Parathyroid adenoma (tissue), 2 donors: ENCODE measurements around the gene EBF3.
"Not testable (repeated sequence)": the region's sequence is repeated elsewhere in the genome, so short reads cannot be mapped to it uniquely, and the experiment has no call there.

ENCODE experiments used
- H2AFZ ChIP-seq: fragments of 300-600 bp; sonication (generic); one replicate; pipeline ENCODE4 v1.7.0; 2017; ENCODE audit warnings: antibody characterized with exemption, mild to moderate bottlenecking
- H3K27ac ChIP-seq: fragments of 300-600 bp; sonication (generic); one replicate; pipeline ENCODE4 v1.7.0; 2017
- H3K27me3 ChIP-seq: fragments of 300-600 bp; sonication (generic); one replicate; pipeline ENCODE4 v1.7.0; 2017; ENCODE audit warnings: low read length; ENCODE audit not compliant: control insufficient read depth, insufficient read depth
- H3K36me3 ChIP-seq: fragments of 300-600 bp; sonication (generic); one replicate; pipeline ENCODE4 v1.7.0; 2017; ENCODE audit warnings: low read length; ENCODE audit not compliant: control insufficient read depth, insufficient read depth
- H3K4me1 ChIP-seq: fragments of 300-600 bp; sonication (generic); one replicate; pipeline ENCODE4 v1.7.0; 2017; ENCODE audit warnings: control low read depth
- H3K4me2 ChIP-seq: fragments of 300-600 bp; sonication (generic); one replicate; pipeline ENCODE4 v1.7.0; 2017; ENCODE audit warnings: low read length
- H3K4me3 ChIP-seq: fragments of 300-600 bp; sonication (generic); one replicate; pipeline ENCODE4 v1.7.0; 2017; ENCODE audit warnings: low read depth, low read length
- H3K79me2 ChIP-seq: fragments of 300-600 bp; sonication (generic); one replicate; pipeline ENCODE4 v1.7.0; 2017; ENCODE audit warnings: control low read depth
- H3K9ac ChIP-seq: fragments of 300-600 bp; sonication (generic); one replicate; pipeline ENCODE4 v1.7.0; 2017; ENCODE audit warnings: mild to moderate bottlenecking
- H3K9me3 ChIP-seq: fragments of 300-600 bp; sonication (generic); one replicate; pipeline ENCODE4 v1.7.0; 2017; ENCODE audit warnings: low read length; ENCODE audit not compliant: control insufficient read depth
- TF ChIP-seq, protein P1 (sequence below): fragments of 300-600 bp; sonication (generic); IDR thresholded peaks from one replicate; pipeline ENCODE4 v1.7.0; 2017; ENCODE audit warnings: antibody characterized with exemption, mild to moderate bottlenecking
- donor health status: primary hyperparathyroidism.

Gene EBF3

DNA sequence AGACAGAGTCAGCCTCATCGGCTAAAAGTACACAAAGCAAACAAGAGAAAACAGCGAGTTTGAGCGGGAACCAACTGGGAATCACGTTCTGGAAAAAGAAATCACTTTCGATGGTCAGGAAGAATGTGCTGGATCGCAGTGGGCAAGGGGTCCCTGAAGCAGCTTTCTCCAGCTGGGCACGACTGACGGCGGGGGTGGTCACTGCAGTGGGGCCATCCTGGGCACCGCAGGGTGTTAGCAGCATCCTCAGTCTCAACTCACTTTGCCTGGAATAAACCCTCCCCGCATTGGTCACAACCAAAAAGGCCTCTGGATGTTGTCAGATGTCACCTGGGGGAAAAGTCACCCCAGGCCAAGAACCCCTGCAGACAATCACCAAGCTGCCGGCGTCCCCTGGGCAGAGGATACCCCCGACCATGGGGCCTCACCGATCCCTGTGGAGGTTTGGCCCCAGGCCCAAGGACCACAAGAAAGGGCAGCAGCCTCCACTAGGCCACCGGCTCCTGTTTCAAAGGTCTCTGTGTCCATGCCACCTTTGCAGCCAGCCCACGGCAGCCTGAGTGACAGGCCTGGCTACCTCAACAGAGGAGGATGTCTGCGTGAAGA lies 42.9 kb downstream of the EBF3 start:
- Histone ChIP-seq H3K27ac (no peak overlapping the region), H3K4me3 (no peak overlapping the region), H3K36me3 (no peaks in the 10 kb centered on the region), H3K9ac (no peak overlapping the region), H3K9me3 (no peaks in the 10 kb centered on the region), H3K79me2 (no peaks in the 10 kb centered on the region), H3K27me3 (no peaks in the 10 kb centered on the region), H2AFZ (no peak overlapping the region), H3K4me1 (no peaks in the 10 kb centered on the region), H3K4me2 (no peak overlapping the region)
- TF ChIP-seq, protein P1, sequence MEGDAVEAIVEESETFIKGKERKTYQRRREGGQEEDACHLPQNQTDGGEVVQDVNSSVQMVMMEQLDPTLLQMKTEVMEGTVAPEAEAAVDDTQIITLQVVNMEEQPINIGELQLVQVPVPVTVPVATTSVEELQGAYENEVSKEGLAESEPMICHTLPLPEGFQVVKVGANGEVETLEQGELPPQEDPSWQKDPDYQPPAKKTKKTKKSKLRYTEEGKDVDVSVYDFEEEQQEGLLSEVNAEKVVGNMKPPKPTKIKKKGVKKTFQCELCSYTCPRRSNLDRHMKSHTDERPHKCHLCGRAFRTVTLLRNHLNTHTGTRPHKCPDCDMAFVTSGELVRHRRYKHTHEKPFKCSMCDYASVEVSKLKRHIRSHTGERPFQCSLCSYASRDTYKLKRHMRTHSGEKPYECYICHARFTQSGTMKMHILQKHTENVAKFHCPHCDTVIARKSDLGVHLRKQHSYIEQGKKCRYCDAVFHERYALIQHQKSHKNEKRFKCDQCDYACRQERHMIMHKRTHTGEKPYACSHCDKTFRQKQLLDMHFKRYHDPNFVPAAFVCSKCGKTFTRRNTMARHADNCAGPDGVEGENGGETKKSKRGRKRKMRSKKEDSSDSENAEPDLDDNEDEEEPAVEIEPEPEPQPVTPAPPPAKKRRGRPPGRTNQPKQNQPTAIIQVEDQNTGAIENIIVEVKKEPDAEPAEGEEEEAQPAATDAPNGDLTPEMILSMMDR: no peak

DNA sequence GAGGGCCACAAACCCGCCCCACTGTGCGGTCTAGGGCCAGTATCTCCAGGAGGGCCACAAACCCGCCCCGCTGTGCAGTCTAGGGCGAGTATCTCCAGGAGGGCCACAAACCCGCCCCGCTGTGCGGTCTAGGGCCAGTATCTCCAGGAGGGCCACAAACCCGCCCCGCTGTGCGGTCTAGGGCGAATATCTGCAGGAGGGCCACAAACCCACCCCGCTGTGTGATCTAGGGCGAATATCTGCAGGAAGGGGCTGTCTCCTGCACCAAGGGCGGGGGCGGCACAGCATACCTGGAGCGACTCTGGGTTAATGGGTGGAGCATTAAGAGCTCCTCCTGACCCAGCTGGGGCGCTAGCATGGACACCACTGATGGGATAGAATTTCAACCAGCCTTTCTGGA lies 43.9 kb downstream of the EBF3 start:
- H2AFZ ChIP-seq, H3K9me3 ChIP-seq, H3K27ac ChIP-seq, H3K9ac ChIP-seq, H3K4me1 ChIP-seq, H3K79me2 ChIP-seq, H3K36me3 ChIP-seq, H3K27me3 ChIP-seq, H3K4me3 ChIP-seq, H3K4me2 ChIP-seq: not testable (repeated sequence)

DNA sequence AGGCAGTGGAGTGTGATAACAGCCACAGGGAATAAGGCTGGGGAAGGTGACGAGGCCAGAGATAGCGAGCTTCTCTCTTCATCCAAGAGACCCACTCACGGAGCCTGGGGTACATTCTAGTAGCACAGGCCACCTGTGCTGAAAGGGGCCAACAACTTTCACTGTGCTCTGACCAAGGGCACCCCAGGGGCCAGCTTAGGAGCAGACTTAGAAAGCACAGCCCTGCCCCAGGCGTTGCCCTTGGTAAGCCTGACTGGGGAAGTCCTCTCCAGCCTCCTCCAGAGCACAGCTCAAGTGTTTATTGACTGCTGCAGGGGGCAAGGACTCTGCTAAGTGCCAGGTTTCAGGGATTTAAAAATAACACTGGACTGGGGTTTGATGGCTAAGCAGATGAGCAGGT lies 44.7 kb downstream of the EBF3 start:
- H3K36me3 ChIP-seq: no peaks in the 10 kb centered on the region
- no peaks in the 10 kb centered on the region for H3K27me3 ChIP-seq
- H3K4me3 ChIP-seq: no peak overlapping the region
- no peak overlapping the region for H2AFZ ChIP-seq
- TF ChIP-seq, protein P1: no peak
- no peaks in the 10 kb centered on the region for H3K79me2 ChIP-seq
- no peak overlapping the region for H3K9ac ChIP-seq
- no peak overlapping the region for H3K27ac ChIP-seq
- H3K4me2 ChIP-seq: no peak overlapping the region
- no peaks in the 10 kb centered on the region for H3K4me1 ChIP-seq
- H3K9me3 ChIP-seq: no peaks in the 10 kb centered on the region

DNA sequence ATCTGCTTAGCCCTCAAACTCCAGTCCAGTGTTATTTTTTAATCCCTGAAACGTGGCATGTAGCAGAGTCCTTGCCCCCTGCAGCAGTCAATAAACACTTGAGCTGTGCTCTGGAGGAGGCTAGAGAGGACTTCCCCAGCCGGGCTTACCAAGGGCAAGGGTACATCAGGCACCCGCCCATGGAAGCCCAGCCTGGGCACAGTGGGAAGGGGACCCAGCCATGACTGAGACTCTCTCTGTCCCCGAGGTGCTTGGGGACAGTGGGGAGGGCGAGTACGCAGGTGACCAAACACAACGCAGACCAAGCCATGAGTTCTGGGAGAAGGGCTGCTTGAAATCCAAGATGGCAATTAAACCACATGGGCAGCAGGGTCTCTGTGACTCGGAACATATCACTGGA lies 45.2 kb downstream of the EBF3 start:
- TF ChIP-seq, protein P1: no peak
- Histone ChIP-seq H2AFZ (no peak overlapping the region), H3K27ac (no peak overlapping the region), H3K4me1 (no peaks in the 10 kb centered on the region), H3K27me3 (no peaks in the 10 kb centered on the region), H3K9me3 (no peaks in the 10 kb centered on the region), H3K79me2 (no peaks in the 10 kb centered on the region), H3K4me3 (no peak overlapping the region), H3K9ac (no peak overlapping the region), H3K36me3 (no peaks in the 10 kb centered on the region), H3K4me2 (no peak overlapping the region)

DNA sequence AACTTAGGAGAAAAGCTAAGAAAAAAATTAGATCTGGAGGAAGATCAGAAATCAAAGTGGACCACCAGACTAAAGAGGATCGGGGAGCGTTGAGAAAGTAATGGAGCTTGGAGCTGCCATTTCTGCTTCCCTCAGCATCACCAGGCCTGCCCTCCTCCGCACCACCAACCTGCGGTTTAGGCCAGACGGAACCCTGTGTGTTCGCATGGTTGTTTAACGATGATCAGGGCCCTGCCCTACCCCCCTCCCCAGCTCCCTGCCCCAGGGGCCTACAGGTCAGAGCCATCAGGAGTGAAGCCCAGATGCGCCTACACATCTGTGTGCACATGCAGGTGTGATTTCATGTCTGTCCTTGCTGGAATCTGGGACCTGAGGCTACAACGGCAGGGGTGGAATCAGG lies 45.7 kb downstream of the EBF3 start:
- Histone ChIP-seq H3K4me2 (no peak overlapping the region), H3K27ac (no peak overlapping the region), H3K9me3 (no peaks in the 10 kb centered on the region), H3K4me3 (no peak overlapping the region), H2AFZ (no peak overlapping the region), H3K27me3 (no peaks in the 10 kb centered on the region), H3K9ac (no peak overlapping the region), H3K36me3 (no peaks in the 10 kb centered on the region), H3K79me2 (no peaks in the 10 kb centered on the region), H3K4me1 (no peaks in the 10 kb centered on the region)
- TF ChIP-seq, protein P1: no peak
